GM19468 (cell line): ENCODE results near the gene RNF166.

ENCODE experiments used
- ATAC-seq: cut with Tn5 transposase; IDR thresholded peaks from one replicate; pipeline ENCODE4 v1.9.1; 2021; ENCODE audit warnings: mild to moderate bottlenecking, moderate library complexity, moderate number of reproducible peaks; ENCODE audit not compliant: unreplicated experiment; ENCODE audit errors: extremely low read depth

The RNF166 gene

GRCh38 chr16:88739977-88740726 lies 33.9 kb upstream of the RNF166 start:
- no peak for ATAC-seq

DNA sequence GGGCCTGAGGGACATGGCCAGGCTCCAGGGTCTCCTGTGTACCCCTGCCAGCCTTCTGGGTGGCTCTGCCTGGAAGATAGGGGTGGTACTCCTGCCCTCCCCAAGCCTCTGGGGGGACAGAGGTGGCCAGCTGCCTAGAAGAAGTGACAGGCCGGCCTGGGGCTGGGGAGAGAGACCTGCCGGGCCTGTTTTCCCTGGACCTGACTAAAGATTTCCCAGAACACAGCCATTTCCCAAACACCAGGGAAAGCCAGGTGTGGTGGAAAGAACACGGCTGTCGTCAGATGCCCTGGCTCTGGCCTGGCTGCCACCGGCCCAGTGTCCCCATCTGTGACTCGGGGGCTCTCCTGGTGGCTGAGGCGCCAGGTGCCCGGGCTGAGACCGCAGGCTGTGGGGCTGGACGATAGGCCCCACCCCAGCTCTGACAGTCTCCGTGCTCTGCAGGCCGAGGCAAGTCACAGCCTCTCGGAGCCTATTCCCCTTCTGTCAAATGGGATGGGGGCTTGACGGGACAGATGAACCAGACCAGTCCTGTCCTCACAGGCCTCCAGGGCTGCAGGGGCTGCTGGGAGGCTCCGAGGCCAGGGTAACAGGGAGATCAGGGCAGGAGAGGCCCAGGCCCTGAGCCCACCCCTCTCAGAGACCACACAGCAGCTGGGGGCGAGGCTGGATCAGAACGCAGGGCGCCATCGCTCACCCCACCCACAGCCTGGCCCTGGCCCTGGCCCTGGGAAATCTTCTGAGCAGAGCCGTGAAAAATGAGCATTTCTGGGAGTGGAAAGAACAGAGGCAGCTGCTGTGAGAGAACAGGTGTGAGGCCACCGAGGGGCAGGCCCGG lies 33.1 kb upstream of the RNF166 start:
- ATAC-seq = no peak

- no peak for ATAC-seq
Measured at GRCh38 chr16:88738151-88739084, 32.2 kb upstream of the RNF166 start.

DNA sequence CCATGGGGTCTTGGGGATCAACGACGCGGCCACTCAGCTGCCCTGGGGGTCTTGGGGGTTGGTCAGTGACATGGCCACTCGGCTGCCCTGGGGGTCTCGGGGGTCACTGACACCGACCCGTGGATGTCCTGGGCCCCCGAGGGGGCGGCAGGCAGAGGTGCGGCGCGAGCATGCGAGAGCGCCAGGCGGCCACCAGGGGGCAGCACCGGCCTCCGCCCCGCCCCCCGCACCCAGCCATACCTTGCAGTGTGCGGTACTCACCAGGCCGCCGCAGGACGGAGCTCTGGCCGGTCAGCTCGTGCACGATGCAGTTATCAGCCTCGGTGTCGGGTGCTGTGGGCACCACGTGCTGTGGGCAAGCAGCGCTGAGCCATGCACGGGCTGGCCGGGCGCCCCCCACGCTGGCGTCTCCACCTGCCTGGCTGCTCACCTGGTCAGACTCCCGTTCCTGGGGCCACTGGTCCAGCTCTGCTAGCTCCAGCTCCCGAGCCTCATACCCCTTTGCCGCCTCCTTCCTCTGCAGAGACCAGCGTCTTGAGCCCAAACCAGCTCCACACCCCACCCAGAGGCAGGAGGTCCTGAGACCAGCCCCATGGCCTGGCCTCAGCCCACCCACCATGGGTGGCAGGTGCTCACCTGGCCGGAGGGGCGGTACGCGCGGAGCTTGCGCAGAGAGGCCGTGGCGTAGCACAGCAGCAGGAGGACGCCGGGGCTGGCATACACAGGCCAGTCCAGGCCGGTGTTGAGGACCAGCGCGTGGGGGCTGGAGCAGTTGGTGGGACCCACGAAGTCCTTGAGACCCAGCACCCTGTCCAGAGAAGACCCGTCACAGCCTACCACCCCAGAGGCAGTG lies 31.3 kb upstream of the RNF166 start:
- ATAC-seq = no peak

- no peak for ATAC-seq
Measured at GRCh38 chr16:88736496-88736895, 30.3 kb upstream of the RNF166 start.

DNA sequence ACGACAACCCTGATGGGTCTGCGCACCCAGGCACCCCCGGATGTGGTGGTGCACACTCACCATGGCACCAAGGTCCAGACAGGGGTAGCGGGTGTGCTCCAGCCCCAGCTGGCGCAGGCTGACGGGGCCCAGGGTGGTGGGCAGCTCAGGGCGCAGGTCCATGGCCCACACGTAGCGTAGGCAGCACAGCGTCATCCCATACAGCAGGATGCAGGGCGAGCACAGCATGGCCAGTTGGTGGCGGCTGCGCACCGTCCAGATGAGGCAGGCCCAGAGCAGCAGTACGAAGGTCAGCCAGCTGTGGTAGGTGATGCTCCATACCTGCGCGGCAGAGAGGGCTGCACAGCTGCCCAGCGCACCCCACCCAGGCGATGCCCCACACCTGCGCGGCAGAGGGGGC lies 29.9 kb upstream of the RNF166 start:
- ATAC-seq = no peak

- ATAC-seq = no peak
Measured at GRCh38 chr16:88735616-88736015, 29.4 kb upstream of the RNF166 start.

- ATAC-seq = no peak
Measured at GRCh38 chr16:88735121-88735520, 28.9 kb upstream of the RNF166 start.

GRCh38 chr16:88734361-88734728 lies 28.1 kb upstream of the RNF166 start:
- ATAC-seq = no peak

GRCh38 chr16:88733630-88734360 lies 27.6 kb upstream of the RNF166 start:
- no peak for ATAC-seq

DNA sequence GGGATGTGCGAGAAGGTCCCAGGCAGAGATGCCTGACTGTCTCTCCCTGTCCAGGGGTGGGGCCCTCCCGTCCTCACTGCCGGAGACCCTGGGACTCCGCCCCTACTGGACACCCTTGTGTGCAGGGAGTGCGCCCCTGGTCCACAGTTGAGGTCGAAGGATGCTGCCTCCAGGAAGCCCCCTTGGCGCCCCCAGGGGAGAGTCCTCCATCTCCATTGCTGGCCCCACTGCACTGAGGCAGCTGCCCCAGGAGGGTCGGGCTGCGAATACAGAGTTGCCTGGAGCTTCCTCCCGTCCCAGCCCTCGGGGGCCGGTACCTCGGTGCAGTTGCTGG lies 26.7 kb upstream of the RNF166 start:
- ATAC-seq = no peak

DNA sequence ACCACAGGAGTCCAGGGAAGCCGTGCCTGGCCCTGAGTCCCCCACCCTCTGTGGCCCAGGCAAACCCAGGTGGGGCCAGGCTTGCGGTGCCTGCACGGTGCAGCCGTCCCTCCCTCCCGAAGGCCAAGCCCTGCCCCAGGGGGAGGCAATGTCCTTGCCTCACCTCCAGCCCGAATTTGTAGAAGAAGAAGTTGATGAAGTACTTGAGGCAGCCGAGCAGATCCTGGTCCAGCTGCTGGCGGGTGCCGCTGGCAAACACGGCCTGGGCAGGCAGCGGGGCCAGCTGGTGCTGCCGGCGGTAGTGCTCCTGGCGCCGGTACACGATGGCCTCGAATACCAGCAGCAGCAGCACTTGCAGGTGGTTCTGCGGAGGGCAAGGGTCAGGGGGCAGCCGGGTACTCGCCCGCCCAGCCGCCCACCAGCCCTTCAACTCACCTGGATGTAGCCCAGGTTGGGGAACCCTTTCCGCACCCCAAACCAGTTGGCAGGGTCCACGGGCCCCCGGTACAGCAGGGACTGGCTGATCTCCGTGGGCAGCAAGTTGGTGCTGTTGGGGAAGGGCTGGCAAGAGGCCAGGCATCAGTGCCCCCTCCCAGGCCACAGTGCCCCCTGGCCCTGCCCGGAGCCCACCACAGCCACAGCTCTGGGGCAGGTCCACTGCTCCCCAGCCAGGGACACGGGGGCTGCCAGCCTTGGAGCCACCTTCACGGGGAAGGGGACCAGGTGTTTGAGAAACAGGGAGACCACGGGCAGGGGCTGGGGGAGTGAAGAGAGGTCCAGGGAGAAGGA lies 26.2 kb upstream of the RNF166 start:
- ATAC-seq = no peak

- no peak for ATAC-seq
Measured at GRCh38 chr16:88731699-88732098, 25.5 kb upstream of the RNF166 start.

DNA sequence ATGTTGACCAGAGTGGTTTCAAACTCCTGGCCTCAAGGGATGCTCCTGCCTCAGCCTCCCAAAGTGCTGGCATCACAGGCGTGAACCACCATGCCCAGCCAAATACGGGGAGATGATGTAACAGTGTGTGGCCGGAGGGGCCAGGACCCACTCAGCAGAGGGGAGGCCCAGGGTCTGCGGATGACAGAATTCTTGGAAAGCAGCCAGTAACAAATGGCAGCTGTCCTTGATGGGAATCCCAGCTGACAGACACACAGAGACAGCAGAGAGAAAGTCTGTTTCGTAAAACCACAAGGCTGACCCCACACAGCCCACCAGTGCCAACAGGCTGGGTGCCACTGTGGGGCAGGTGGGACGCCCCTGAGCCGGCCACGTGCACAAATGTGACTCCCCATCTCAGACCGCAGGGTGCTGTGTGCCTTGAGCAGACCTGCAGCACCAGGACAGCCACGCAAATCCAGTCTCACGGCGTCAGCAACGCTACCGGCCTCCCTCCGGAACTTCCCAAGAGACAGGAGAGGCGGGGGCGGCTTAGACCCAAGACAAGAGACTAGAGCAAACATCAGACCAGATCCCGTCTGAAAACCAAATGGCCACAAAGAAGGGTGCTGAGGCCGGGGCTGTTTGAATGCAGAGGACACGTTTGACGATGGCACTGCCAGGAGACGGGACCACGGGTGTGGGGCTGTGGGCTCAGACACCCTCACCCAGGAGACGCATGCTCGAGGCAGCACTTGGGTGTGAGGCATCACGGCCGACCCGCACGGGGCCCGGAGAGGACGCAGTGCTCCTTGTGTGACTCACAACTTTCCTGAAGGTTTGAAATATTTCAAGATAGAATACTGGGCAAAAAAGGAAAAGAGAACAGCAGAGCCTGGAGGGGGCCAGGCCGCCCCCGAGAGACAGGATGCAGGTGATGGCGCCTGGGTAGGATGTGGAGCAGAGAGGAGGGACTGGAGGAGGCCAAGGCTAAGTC lies 24.7 kb upstream of the RNF166 start:
- no peak for ATAC-seq

DNA sequence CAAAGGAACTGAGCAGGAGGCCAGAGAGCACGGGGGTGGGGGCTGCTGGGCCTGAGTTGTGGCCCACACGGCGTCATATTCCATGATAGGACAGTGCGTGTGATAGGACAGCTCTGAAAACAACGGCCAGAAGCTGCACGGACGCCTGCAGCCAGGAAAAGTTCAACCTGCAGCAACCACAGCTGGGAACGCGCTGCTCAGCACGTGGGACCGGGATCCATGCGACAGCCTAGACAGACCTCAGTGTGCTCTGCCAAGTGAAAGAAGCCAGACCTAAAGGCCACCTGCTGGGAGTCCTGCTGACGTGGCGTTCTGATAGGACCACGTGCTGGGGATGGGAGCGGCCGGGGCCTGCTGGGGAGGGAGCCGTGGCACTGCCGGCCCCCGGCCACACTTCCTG lies 21.7 kb upstream of the RNF166 start:
- no peak for ATAC-seq

DNA sequence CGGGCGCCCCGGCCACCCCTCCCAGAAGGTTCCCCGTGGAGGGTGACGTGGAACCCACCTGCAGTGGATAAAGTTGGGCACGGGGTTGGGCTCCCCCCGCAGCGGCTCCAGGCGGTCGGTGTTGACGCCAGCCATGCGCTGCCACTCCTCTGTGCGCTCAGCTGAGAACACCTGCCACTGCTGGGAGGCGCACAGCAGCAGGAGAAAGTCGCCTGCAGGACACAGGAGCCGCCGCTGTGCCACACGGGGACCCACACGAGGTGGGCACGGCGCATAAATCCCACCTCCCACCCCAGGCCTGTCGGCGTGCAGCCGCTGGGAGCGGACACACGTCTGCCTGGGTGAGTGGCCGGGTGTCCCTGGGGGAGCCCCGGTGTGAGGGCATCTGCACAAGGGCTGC lies 20.8 kb upstream of the RNF166 start:
- no peak for ATAC-seq

DNA sequence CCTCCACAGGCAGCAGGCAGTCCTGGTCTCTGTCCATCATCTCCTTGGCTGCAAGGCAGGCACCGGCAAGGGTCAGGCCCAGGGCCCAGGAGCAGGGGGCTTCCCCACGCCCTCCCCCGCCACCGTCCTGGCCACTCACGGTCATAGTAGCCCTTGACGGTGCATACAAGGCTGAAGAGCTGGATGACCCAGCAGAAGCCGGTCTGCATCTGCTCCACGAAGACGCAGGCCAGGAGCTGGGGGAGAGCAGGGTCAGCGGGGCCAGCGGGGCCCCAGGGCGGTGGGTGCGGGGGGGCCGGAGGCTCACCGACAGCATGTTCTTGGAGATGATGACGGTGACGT lies 20.2 kb upstream of the RNF166 start:
- no peak for ATAC-seq
